MG63 (cell line): ENCODE results near the gene CCDC146. TPM values are rescaled to one million over a fixed set of nuclear protein-coding genes. Genes with fewer than 3 reads are reported as not detected.
"Not testable (repeated sequence)": the region's sequence is repeated elsewhere in the genome, so short reads cannot be mapped to it uniquely, and the experiment has no call there.

ENCODE experiments used
- DNase-seq: peaks from one replicate; pipeline ENCODE4 v3.0.0-alpha.2; 2020
- H3K27me3 ChIP-seq: fragments of 250-450 bp; sonication (Bioruptor Pico); 2 replicates; pipeline ENCODE4 v1.5.1; 2020; ENCODE audit warnings: mild to moderate bottlenecking, moderate library complexity
- H3K36me3 ChIP-seq: fragments of 250-450 bp; sonication (Bioruptor Pico); 2 replicates; pipeline ENCODE4 v1.5.1; 2020; ENCODE audit warnings: mild to moderate bottlenecking, moderate library complexity
- H3K4me3 ChIP-seq: fragments of 250-450 bp; sonication (Bioruptor Pico); 2 replicates; pipeline ENCODE4 v1.5.1; 2020; ENCODE audit warnings: mild to moderate bottlenecking, moderate library complexity
- H3K9me3 ChIP-seq: fragments of 250-450 bp; sonication (Bioruptor Pico); 2 replicates; pipeline ENCODE4 v1.5.1; 2020; ENCODE audit warnings: mild to moderate bottlenecking, moderate library complexity
- total RNA-seq: library from RNA; depleted of rRNA; stranded (reverse); fragments of >200 nt; shearing (Covaris generic); gene quantifications from 2 replicates; pipeline ENCODE4 v1.2.3, GENCODE V29; 2014; ENCODE audit warnings: low replicate concordance

Gene CCDC146
- total RNA-seq, 1 experiment from 2014 or later, result 0.07 TPM

GRCh38 chr7:77127009-77127408 is 4.6 kb downstream of the CCDC146 start:
- DNase-seq, H3K4me3 ChIP-seq, H3K36me3 ChIP-seq, H3K27me3 ChIP-seq, H3K9me3 ChIP-seq: not testable (repeated sequence)

GRCh38 chr7:77128582-77129410 is 6.4 kb downstream of the CCDC146 start:
- H3K36me3 ChIP-seq, H3K9me3 ChIP-seq, H3K4me3 ChIP-seq, H3K27me3 ChIP-seq, DNase-seq: not testable (repeated sequence)

- not testable (repeated sequence) for H3K4me3 ChIP-seq, DNase-seq, H3K27me3 ChIP-seq, H3K36me3 ChIP-seq, H3K9me3 ChIP-seq
These were observed 9.4 kb downstream of the CCDC146 start for GRCh38 chr7:77131781-77132180.

- not testable (repeated sequence) for DNase-seq, H3K9me3 ChIP-seq, H3K36me3 ChIP-seq, H3K4me3 ChIP-seq, H3K27me3 ChIP-seq
These were observed 16.3 kb downstream of the CCDC146 start for GRCh38 chr7:77138668-77139067.

- not testable (repeated sequence) for H3K4me3 ChIP-seq, H3K36me3 ChIP-seq, H3K27me3 ChIP-seq, DNase-seq, H3K9me3 ChIP-seq
These were observed 17.9 kb downstream of the CCDC146 start for GRCh38 chr7:77140291-77140690.

- not testable (repeated sequence) for H3K4me3 ChIP-seq, H3K9me3 ChIP-seq, H3K27me3 ChIP-seq, H3K36me3 ChIP-seq, DNase-seq
These were observed 29.8 kb downstream of the CCDC146 start for GRCh38 chr7:77152232-77152631.

- H3K36me3 ChIP-seq, DNase-seq, H3K4me3 ChIP-seq, H3K9me3 ChIP-seq, H3K27me3 ChIP-seq: not testable (repeated sequence)
These were observed 32.6 kb downstream of the CCDC146 start for GRCh38 chr7:77154917-77155464.

GRCh38 chr7:77155601-77156377 is 33.4 kb downstream of the CCDC146 start:
- not testable (repeated sequence) for H3K27me3 ChIP-seq, H3K36me3 ChIP-seq, H3K4me3 ChIP-seq, DNase-seq, H3K9me3 ChIP-seq

GRCh38 chr7:77157034-77157433 is 34.6 kb downstream of the CCDC146 start:
- DNase-seq, H3K9me3 ChIP-seq, H3K36me3 ChIP-seq, H3K27me3 ChIP-seq, H3K4me3 ChIP-seq: not testable (repeated sequence)

- Histone ChIP-seq H3K27me3 (no peaks in the 10 kb centered on the region), H3K4me3 (no peak overlapping the region), H3K9me3 (no peaks in the 10 kb centered on the region), H3K36me3 (no peaks in the 10 kb centered on the region)
- no peak for DNase-seq
These were observed 35.0 kb downstream of the CCDC146 start for GRCh38 chr7:77157446-77157845.

- not testable (repeated sequence) for DNase-seq, H3K27me3 ChIP-seq, H3K36me3 ChIP-seq, H3K4me3 ChIP-seq, H3K9me3 ChIP-seq
These were observed 48.7 kb downstream of the CCDC146 start for GRCh38 chr7:77171073-77171472.

GRCh38 chr7:77172437-77173172 is 50.2 kb downstream of the CCDC146 start:
- not testable (repeated sequence) for H3K36me3 ChIP-seq, H3K4me3 ChIP-seq, H3K9me3 ChIP-seq, H3K27me3 ChIP-seq, DNase-seq

GRCh38 chr7:77174418-77174817 is 52.0 kb downstream of the CCDC146 start:
- not testable (repeated sequence) for DNase-seq, H3K4me3 ChIP-seq, H3K36me3 ChIP-seq, H3K27me3 ChIP-seq, H3K9me3 ChIP-seq

GRCh38 chr7:77175274-77175800 is 52.9 kb downstream of the CCDC146 start:
- H3K4me3 ChIP-seq, H3K36me3 ChIP-seq, H3K9me3 ChIP-seq, H3K27me3 ChIP-seq, DNase-seq: not testable (repeated sequence)

- not testable (repeated sequence) for H3K9me3 ChIP-seq, DNase-seq, H3K36me3 ChIP-seq, H3K4me3 ChIP-seq, H3K27me3 ChIP-seq
These were observed 55.0 kb downstream of the CCDC146 start for GRCh38 chr7:77177321-77177904.

- H3K27me3 ChIP-seq, H3K36me3 ChIP-seq, H3K9me3 ChIP-seq, H3K4me3 ChIP-seq, DNase-seq: not testable (repeated sequence)
These were observed 55.6 kb downstream of the CCDC146 start for GRCh38 chr7:77178024-77178423.
